GM18505 (cell line): Measurements from ENCODE around the gene NKAIN4.

ENCODE experiments used
- ATAC-seq: cut with Tn5 transposase; IDR thresholded peaks from one replicate; pipeline ENCODE4 v1.9.1; 2021; ENCODE audit not compliant: unreplicated experiment
- POLR2A ChIP-seq: IDR thresholded peaks from 4 replicates; pipeline ENCODE4 v1.6.1; 2011; ENCODE audit warnings: borderline replicate concordance; ENCODE audit not compliant: insufficient read depth, insufficient read length; ENCODE audit errors: extremely low read depth

Gene NKAIN4

DNA sequence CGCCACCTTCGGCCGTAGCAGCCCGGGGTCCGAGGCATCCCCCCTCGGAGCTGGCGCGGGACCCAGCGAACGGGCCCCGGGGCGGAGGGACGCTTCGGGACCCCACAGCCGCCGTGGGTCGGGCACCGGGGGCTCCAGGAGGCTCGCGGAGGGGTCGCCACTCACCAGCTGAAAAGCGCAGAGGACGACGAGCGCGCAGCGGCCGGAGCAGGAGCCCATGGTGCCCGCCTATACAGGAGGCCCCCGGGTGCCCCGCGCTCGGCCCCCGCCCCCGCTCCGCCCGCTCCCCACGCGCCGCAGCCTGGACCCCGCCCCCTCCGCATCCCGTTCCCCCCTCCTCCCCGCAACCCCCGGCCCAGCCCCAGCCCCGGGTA is at the start of gene NKAIN4:
Gene NKAIN4 (minus strand): TSS at position 232 of the 374 bp plus-strand sequence. CDS start 13 bp downstream, at position 219.
- ATAC-seq = no peak
- TF ChIP-seq POLR2A = no peak

DNA sequence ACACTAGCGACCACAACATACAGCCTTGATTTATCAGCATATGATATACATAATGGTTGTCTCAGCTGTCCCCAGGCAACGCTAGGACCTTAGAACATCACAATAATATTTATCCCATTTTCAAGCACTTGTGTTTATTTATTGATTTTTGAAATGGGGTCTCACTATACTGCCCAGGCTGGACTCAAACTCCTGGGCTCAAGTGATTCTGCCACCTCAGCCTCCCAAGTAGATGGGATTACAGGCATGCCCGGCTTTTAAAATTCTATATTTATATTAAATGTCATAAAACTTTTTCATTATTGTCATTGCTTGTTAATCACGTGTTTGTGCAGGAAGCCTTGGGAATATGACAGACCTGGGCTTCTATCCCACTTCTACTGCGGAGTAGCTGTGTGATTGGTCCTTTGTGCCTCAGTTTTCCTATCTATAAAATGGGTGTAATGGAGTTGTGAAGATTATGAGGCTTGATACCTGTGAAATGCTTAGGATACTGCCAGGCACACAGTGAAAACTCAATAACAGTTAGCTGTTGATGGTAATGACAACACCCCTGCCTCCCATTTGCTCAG is 48.9 kb upstream of the NKAIN4 start:
- ATAC-seq = no peak
- no peak for TF ChIP-seq POLR2A

GRCh38 chr20:63301671-63302070 is 47.4 kb upstream of the NKAIN4 start:
- no peak for ATAC-seq

DNA sequence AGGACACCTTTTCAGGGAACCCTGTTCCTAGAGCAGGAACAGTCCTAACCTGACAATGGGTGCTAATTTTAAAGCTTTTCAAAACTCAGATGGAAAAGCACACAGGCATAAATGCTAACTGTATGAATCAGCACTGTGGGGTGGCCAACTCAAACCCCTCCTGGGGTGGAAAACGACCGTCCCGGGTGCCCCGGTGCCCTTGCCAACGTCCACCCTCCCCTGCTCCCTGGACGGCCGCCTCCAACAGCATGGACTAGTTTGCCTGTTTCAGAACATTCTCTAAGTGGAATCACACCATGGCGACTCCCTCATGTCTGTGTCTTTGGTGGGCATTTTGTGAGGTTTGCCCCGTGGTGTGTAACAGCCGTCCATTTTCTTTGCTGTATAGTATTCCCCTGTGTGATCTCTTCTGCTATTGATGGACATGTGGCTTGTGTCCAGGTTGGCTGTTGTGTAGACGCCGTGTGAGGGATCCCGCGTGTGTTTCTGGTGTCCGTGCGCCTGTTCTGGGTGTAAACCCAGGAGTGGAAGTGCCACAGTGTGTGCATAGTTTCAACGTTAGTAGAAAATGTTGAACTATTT is 44.6 kb upstream of the NKAIN4 start:
- no peak for TF ChIP-seq POLR2A
- ATAC-seq = no peak

More at GRCh38 chr20:63301671-63302070, 47.4 kb upstream of the NKAIN4 start:
- TF ChIP-seq POLR2A = no peak

GRCh38 chr20:63297796-63298572 is 43.7 kb upstream of the NKAIN4 start:
- TF ChIP-seq POLR2A = no peak

DNA sequence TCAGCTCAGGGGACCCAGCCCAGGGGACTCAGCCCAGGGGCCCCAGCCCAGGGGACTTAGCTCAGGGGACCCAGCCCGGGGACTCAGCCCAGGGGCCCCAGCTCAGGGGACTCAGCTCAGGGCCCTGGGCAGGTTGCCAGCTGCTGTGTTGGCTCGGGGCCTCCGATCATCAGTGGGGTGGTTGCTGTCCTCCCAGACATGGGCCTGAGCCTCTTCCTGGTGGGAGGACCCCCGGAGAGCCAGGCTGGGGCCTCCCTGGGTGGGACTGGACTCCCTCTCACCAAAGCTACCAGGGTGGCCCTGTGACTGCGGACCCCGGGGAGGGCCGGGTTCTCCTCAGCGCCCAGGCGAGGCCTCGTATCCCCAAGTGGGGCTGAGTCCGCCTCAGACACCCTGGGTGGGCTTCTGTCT is 43.1 kb upstream of the NKAIN4 start:
- ATAC-seq = no peak
- no peak for TF ChIP-seq POLR2A

More at GRCh38 chr20:63297796-63298572, 43.7 kb upstream of the NKAIN4 start:
- no peak for ATAC-seq

GRCh38 chr20:63296531-63297299 is 42.5 kb upstream of the NKAIN4 start:
- no peak for ATAC-seq
- no peak for TF ChIP-seq POLR2A

DNA sequence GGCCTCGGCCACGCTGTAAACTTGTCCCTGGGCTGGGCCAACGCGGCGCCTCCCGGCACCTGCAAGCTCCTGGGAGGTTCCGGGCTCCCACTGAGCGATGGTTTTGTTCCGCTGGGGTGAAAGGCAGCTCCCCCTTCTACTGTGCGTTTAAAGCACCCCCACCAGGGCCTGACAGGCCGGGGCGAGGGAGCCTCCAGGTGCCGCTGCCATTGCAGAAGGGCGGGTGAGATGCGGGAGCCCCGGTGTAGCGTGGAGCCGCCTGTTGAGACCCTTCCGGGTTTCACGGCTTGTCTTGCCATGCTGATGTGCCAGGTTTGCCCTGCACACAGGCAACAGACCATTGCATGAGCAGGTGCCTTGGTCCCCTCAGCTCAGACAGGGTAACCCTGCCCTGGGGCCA is 41.6 kb upstream of the NKAIN4 start:
- no peak for TF ChIP-seq POLR2A
- no peak for ATAC-seq

GRCh38 chr20:63295422-63295821 is 41.2 kb upstream of the NKAIN4 start:
- no peak for TF ChIP-seq POLR2A
- no peak for ATAC-seq

DNA sequence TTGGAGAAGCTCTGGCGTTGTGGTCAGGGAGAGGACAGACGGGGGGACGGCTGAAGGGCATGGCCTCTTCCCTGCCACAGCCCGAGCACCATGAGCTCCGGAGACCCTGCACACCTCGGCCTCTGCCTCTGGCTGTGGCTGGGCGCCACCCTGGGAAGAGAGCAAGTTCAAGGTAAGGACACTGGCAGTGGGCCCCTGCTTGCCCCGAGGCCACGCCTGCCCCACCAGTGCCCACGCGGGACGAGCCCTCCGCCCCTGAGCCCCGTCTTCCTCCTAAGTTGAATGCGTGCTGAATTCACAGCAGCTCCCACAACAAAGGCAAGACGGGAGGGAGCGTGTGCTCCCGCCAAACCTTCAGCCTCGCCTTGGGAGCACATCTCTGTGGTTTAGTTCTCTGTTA is 40.8 kb upstream of the NKAIN4 start:
- TF ChIP-seq POLR2A = no peak
- no peak for ATAC-seq

DNA sequence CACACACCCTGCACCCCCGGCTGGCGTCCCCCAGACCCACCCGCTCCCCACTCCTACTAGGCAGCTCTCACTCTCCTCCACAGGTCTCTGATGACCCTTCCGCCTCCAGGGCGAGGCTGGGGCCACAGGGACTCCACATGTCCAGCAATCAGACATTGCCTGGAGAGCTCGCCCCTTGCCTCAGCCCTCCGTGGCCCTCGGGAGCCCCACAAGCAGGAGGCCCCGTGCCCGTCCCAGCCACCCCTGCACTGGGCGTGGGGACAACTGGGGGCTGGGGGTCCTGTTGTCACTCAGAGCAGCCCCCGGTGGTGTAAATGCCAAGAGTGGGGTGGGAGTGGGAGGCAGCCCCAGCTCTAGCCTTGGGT is 40.3 kb upstream of the NKAIN4 start:
- TF ChIP-seq POLR2A = no peak
- no peak for ATAC-seq

DNA sequence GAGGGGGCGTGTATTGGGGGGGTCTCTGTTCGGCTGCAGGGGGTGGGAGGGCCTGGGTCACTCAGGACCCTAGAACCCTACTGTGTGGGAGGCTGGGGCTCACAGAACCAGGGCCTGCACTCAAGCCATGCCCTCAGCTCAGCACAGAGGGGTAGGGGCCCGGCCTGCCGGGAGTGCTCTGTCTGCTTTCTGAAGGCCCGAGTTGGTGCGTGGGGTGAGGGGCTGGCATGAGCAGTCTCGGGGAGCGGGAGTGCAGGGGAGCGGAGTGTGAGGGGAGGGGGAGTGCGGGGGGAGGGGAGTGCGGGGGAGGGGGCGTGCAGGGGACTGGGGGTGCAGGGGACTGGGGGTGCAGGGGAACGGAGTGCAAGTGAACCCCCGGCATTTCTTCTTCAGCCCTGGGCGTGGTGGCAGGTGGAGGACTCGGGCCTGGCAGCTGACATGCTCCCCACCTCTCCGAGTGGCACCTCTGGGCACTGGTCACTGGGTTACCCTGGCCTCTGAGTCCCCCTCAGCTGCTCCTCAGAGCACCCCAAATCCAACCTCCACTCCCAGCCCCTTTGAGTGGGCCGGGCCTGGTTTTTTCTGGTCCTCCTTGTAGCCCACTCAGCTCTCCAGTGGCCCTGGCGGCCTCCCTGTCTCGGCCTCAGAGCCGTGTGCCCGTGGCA is 39.7 kb upstream of the NKAIN4 start:
- TF ChIP-seq POLR2A = no peak
- ATAC-seq = no peak

- no peak for ATAC-seq
- no peak for TF ChIP-seq POLR2A
These were observed 39.2 kb upstream of the NKAIN4 start for GRCh38 chr20:63293456-63293855.
